ENCODE measurements around the gene ASAP2. TPM values are rescaled to one million over a fixed set of nuclear protein-coding genes. Genes with fewer than 3 reads are reported as not detected.

The ASAP2 gene
- polyA plus RNA-seq, 1 donor from 2014 or later, result 41.0 TPM

GRCh38 chr2:9192712-9193111 is 13.9 kb upstream of the ASAP2 start:
- H3F3A ChIP-seq (ENCODE audit: insufficient read depth, low read length, poor library complexity, severe bottlenecking), result no peaks in the 10 kb centered on the region
- no peaks in the 10 kb centered on the region for H3K27me3 ChIP-seq (ENCODE audit: insufficient read depth, low read depth, low read length)
- TF ChIP-seq REST (IDR thresholded peaks at IDR 0.05; ENCODE audit: borderline replicate concordance) (no peak), SMC3 (conservative IDR thresholded peaks at IDR 0.05; ENCODE audit: poor library complexity) (no peak), EZH2 (IDR thresholded peaks at IDR 0.05; ENCODE audit: borderline replicate concordance, insufficient read depth, low read length, poor library complexity, severe bottlenecking) (no peak)
- no peaks in the 10 kb centered on the region for H3K9me2 ChIP-seq (ENCODE audit: insufficient read depth, low read length)
- no peak overlapping the region for H3K4me2 ChIP-seq (ENCODE audit: low read length)
- H4K20me1 ChIP-seq (ENCODE audit: insufficient read depth), result no peaks in the 10 kb centered on the region
- H3K36me3 ChIP-seq (ENCODE audit: insufficient read depth, low read length), result no peaks in the 10 kb centered on the region
- H2AFZ ChIP-seq (ENCODE audit: low read depth, low read length), result no peak overlapping the region
- no peaks in the 10 kb centered on the region for H3K79me2 ChIP-seq (replicated peaks; ENCODE audit: insufficient read depth, low read length)
- no peaks in the 10 kb centered on the region for H3K9me3 ChIP-seq (ENCODE audit: low read length)
- H3K9ac ChIP-seq (ENCODE audit: low read length), result peak overlapping the region; percentile 12
- H3K27ac ChIP-seq (ENCODE audit: low read length), result peak overlapping the region; percentile 79
- H3K4me3 ChIP-seq (ENCODE audit: low read length), result no peak overlapping the region

- H3K27me3 ChIP-seq (ENCODE audit: insufficient read depth, low read depth, low read length), result no peaks in the 10 kb centered on the region
- H3K27ac ChIP-seq (ENCODE audit: low read length), result peak overlapping the region; percentile 79
- no peak overlapping the region for H3K4me2 ChIP-seq (ENCODE audit: low read length)
- no peak overlapping the region for H3K9ac ChIP-seq (ENCODE audit: low read length)
- H3F3A ChIP-seq (ENCODE audit: insufficient read depth, low read length, poor library complexity, severe bottlenecking), result no peaks in the 10 kb centered on the region
- no peaks in the 10 kb centered on the region for H3K9me3 ChIP-seq (ENCODE audit: low read length)
- no peaks in the 10 kb centered on the region for H3K79me2 ChIP-seq (replicated peaks; ENCODE audit: insufficient read depth, low read length)
- H4K20me1 ChIP-seq (ENCODE audit: insufficient read depth), result no peaks in the 10 kb centered on the region
- H2AFZ ChIP-seq (ENCODE audit: low read depth, low read length), result no peak overlapping the region
- no peaks in the 10 kb centered on the region for H3K9me2 ChIP-seq (ENCODE audit: insufficient read depth, low read length)
- H3K4me3 ChIP-seq (ENCODE audit: low read length), result no peak overlapping the region
- H3K36me3 ChIP-seq (ENCODE audit: insufficient read depth, low read length), result no peaks in the 10 kb centered on the region
- TF ChIP-seq EP300 (conservative IDR thresholded peaks at IDR 0.05; ENCODE audit: poor library complexity, severe bottlenecking), result no peak
Observed at GRCh38 chr2:9194352-9194751, 12.3 kb upstream of the ASAP2 start.

- no peaks in the 10 kb centered on the region for H3K27me3 ChIP-seq (ENCODE audit: insufficient read depth, low read depth, low read length)
- H3F3A ChIP-seq (ENCODE audit: insufficient read depth, low read length, poor library complexity, severe bottlenecking), result no peaks in the 10 kb centered on the region
- H3K79me2 ChIP-seq (replicated peaks; ENCODE audit: insufficient read depth, low read length), result no peaks in the 10 kb centered on the region
- no peaks in the 10 kb centered on the region for H3K9me2 ChIP-seq (ENCODE audit: insufficient read depth, low read length)
- TF ChIP-seq SMC3 (conservative IDR thresholded peaks at IDR 0.05; ENCODE audit: poor library complexity), result no peak
- TF ChIP-seq CTCF (IDR thresholded peaks at IDR 0.05; ENCODE audit: poor library complexity, severe bottlenecking), result no peak
- no peak for TF ChIP-seq POLR2AphosphoS5 (IDR thresholded peaks at IDR 0.05)
- no peak for TF ChIP-seq TAF1 (IDR thresholded peaks at IDR 0.05; ENCODE audit: low read depth)
- no peak for TF ChIP-seq MXI1 (conservative IDR thresholded peaks at IDR 0.05; ENCODE audit: poor library complexity, severe bottlenecking)
- no peak for TF ChIP-seq REST (IDR thresholded peaks at IDR 0.05; ENCODE audit: borderline replicate concordance)
- TF ChIP-seq EP300 (conservative IDR thresholded peaks at IDR 0.05; ENCODE audit: poor library complexity, severe bottlenecking), result no peak
- no peak for TF ChIP-seq EZH2 (IDR thresholded peaks at IDR 0.05; ENCODE audit: borderline replicate concordance, insufficient read depth, low read length, poor library complexity, severe bottlenecking)
- no peak for TF ChIP-seq RAD21 (conservative IDR thresholded peaks at IDR 0.05)
- H2AFZ ChIP-seq (ENCODE audit: low read depth, low read length), result no peak overlapping the region
- no peaks in the 10 kb centered on the region for H3K9me3 ChIP-seq (ENCODE audit: low read length)
- no peak overlapping the region for H3K27ac ChIP-seq (ENCODE audit: low read length)
- no peak overlapping the region for H3K9ac ChIP-seq (ENCODE audit: low read length)
- no peaks in the 10 kb centered on the region for H3K36me3 ChIP-seq (ENCODE audit: insufficient read depth, low read length)
- H4K20me1 ChIP-seq (ENCODE audit: insufficient read depth), result no peaks in the 10 kb centered on the region
- no peak overlapping the region for H3K4me3 ChIP-seq (ENCODE audit: low read length)
- H3K4me2 ChIP-seq (ENCODE audit: low read length), result no peak overlapping the region
Observed at GRCh38 chr2:9196637-9197036, 10.0 kb upstream of the ASAP2 start.
